Measurements from ENCODE around the gene NLRC4.

- no peak for TF ChIP-seq POLR2A (IDR thresholded peaks at IDR 0.05)
- no peak for TF ChIP-seq CTCF (IDR thresholded peaks at IDR 0.05)
Observed at GRCh38 chr2:32277363-32277673, 12.6 kb upstream of the NLRC4 start.
